T1000 (cell line): ENCODE results near the gene FTCD.

Experiments used
- DNase-seq: peaks from one replicate; lab custom pipeline; 2025; ENCODE audit warnings: mixed read lengths; lab: John Stamatoyannopoulos, UW

The FTCD gene

GRCh38 chr21:46093668-46094400, 61.5 kb downstream of the FTCD start:
- DNase-seq, result no peak

- DNase-seq, result no peak
Measured at GRCh38 chr21:46092811-46093667, 62.3 kb downstream of the FTCD start.

- DNase-seq, result peak; percentile 38
Measured at GRCh38 chr21:46092026-46092764, 63.2 kb downstream of the FTCD start.

GRCh38 chr21:46091631-46092025, 63.8 kb downstream of the FTCD start:
- no peak for DNase-seq

GRCh38 chr21:46091118-46091517, 64.3 kb downstream of the FTCD start:
- no peak for DNase-seq

GRCh38 chr21:46089285-46089684, 66.1 kb downstream of the FTCD start:
- no peak for DNase-seq

- no peak for DNase-seq
Measured at GRCh38 chr21:46088189-46088588, 67.2 kb downstream of the FTCD start.

GRCh38 chr21:46087641-46088040, 67.7 kb downstream of the FTCD start:
- no peak for DNase-seq
